IPS-18a (cell line): ENCODE measurements around the gene IDI1.

Experiments used
- H3K27ac ChIP-seq: one replicate; pipeline ENCODE4 v1.5.1; 2013; ENCODE audit warnings: low read length
- H3K27me3 ChIP-seq: one replicate; pipeline ENCODE4 v1.6.1; 2013; ENCODE audit warnings: mild to moderate bottlenecking, low read length; ENCODE audit not compliant: control insufficient read depth, insufficient read depth
- H3K36me3 ChIP-seq: one replicate; pipeline ENCODE4 v1.6.1; 2013; ENCODE audit warnings: low read depth, low read length; ENCODE audit not compliant: control insufficient read depth
- H3K4me1 ChIP-seq: one replicate; pipeline ENCODE4 v1.6.1; 2013; ENCODE audit warnings: low read depth, low read length; ENCODE audit not compliant: control insufficient read depth
- H3K4me3 ChIP-seq: one replicate; pipeline ENCODE4 v1.5.1; 2013; ENCODE audit warnings: low read length
- H3K9ac ChIP-seq: one replicate; pipeline ENCODE4 v1.6.1; 2013; ENCODE audit warnings: mild to moderate bottlenecking, low read length, moderate library complexity
- H3K9me3 ChIP-seq: one replicate; pipeline ENCODE4 v1.6.1; 2013; ENCODE audit warnings: low read depth, low read length; ENCODE audit not compliant: control insufficient read depth

The IDI1 gene

DNA sequence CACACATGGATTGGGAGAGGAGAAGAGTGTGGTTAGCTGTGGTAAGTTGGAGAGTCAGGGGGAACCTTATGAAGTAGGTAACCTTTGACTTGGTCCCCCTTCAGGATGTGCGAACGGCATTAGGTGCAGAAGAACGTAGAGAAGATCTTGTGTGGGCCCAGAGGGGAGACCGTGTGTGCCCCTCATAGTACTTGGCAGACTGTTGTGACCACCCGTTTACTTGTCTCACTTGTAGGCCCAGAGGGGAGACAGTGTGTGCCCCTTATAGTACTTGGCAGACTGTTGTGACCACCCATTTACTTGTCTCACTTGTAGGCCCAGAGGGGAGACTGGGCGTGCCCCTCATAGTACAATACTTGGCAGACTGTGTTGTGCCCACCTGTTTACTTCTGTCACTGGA, 58.1 kb downstream of the IDI1 start:
- H3K4me3 ChIP-seq = no peak overlapping the region
- H3K9me3 ChIP-seq = no peaks in the 10 kb centered on the region
- H3K4me1 ChIP-seq = peaks cover 13% of the 10 kb centered on the region
- H3K36me3 ChIP-seq = peaks cover 33% of the 10 kb centered on the region
- no peak overlapping the region for H3K27ac ChIP-seq
- no peaks in the 10 kb centered on the region for H3K27me3 ChIP-seq
- no peak overlapping the region for H3K9ac ChIP-seq
